OCI-LY3 (cell line): ENCODE measurements around the gene GRIP2.

Source experiments
- CTCF ChIP-seq: fragments of 200-600, 300-600 bp; sonication (generic); IDR thresholded peaks from 2 replicates; pipeline ENCODE4 v1.5.1; 2014; ENCODE audit warnings: antibody characterized with exemption, low read length, low read depth
- EZH2phosphoT487 ChIP-seq: fragments of 200-600 bp; shearing (Covaris generic); IDR thresholded peaks from 2 replicates; pipeline ENCODE4 v1.6.1; 2018; ENCODE audit warnings: antibody characterized with exemption, mixed run types, low read depth

DNA sequence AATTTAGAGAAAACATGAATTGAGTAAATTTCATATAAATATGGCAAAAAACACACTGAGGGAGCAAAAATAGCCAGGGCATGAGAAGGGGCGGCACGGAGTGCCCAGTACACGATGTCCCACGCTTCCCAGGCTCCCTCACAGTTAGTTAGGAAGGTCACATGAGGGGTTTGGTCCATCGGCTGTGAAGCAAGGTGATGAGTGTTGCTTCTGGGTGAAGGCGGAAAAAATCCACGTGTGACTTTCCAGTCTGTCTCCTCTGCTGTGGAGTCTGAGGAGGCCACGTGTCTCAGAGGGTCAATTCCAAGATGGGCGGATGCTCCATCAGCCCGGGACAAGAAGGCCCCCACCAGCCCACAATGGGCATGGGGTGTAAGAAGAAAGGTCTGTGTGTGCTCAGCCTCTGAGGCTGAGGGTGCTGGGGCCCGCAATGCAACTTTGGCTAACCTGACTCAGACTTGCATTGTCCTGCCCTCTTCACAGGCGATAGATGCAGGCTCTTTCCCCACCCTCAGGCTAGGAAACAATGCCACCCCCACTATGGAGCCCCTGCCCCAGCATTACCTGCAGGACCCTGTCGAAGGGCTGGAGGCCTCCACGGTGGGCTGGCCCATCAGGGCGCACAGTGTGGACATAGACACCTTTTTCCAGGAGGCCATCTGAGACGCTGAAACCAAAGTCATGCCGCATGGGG is 45.7 kb downstream of the GRIP2 start:
- TF ChIP-seq CTCF (no peak), EZH2phosphoT487 (no peak)
